NT2/D1 (cell line): ENCODE results near the gene DIP2C.

Experiments
- DNase-seq: peaks from one replicate; pipeline ENCODE4 v3.0.0-alpha.2; 2011; ENCODE audit warnings: low read depth, low spot score
- H3K27me3 ChIP-seq: 2 replicates; pipeline ENCODE4 v1.6.0; 2011; ENCODE audit warnings: mild to moderate bottlenecking; ENCODE audit not compliant: insufficient read length, insufficient read depth
- H3K36me3 ChIP-seq: 2 replicates; pipeline ENCODE4 v1.6.1; 2011; ENCODE audit warnings: mild to moderate bottlenecking, low read length, mixed read lengths; ENCODE audit not compliant: insufficient read depth, insufficient read length
- H3K4me1 ChIP-seq: 2 replicates; pipeline ENCODE4 v1.5.1; 2011; ENCODE audit not compliant: insufficient read depth, insufficient read length
- H3K4me3 ChIP-seq: 2 replicates; pipeline ENCODE4 v1.5.1; 2011; ENCODE audit warnings: low read depth; ENCODE audit not compliant: insufficient read length
- H3K9ac ChIP-seq: 2 replicates; pipeline ENCODE4 v1.6.0; 2011; ENCODE audit warnings: low read depth; ENCODE audit not compliant: insufficient read length
- H3K9me3 ChIP-seq: 2 replicates; pipeline ENCODE4 v1.5.1; 2011; ENCODE audit warnings: mild to moderate bottlenecking, low read length; ENCODE audit not compliant: insufficient read depth
- SUZ12 ChIP-seq: IDR thresholded peaks from 2 replicates; pipeline ENCODE4 v1.6.1; 2011; ENCODE audit not compliant: insufficient read length, insufficient read depth; ENCODE audit errors: extremely low read depth
- YY1 ChIP-seq: IDR thresholded peaks from 2 replicates; pipeline ENCODE4 v1.6.1; 2011; ENCODE audit not compliant: insufficient read length, insufficient read depth
- ZNF274 ChIP-seq: IDR thresholded peaks from 2 replicates; pipeline ENCODE4 v1.6.1; 2011; ENCODE audit warnings: mild to moderate bottlenecking, low read depth, low read length

DIP2C gene

GRCh38 chr10:725786-726185, 36.3 kb upstream of the DIP2C start:
- Histone ChIP-seq H3K9me3 (no peaks in the 10 kb centered on the region), H3K9ac (peak overlapping the region; percentile 32), H3K36me3 (no peaks in the 10 kb centered on the region), H3K4me3 (no peak overlapping the region), H3K27me3 (no peaks in the 10 kb centered on the region), H3K4me1 (no peaks in the 10 kb centered on the region)
- TF ChIP-seq ZNF274 (no peak), YY1 (no peak), SUZ12 (no peak)
- no peak for DNase-seq

- H3K27me3 ChIP-seq, result no peaks in the 10 kb centered on the region
- no peak overlapping the region for H3K4me3 ChIP-seq
- H3K9me3 ChIP-seq, result no peaks in the 10 kb centered on the region
- no peak for DNase-seq
- H3K4me1 ChIP-seq, result no peaks in the 10 kb centered on the region
- no peaks in the 10 kb centered on the region for H3K36me3 ChIP-seq
- H3K9ac ChIP-seq, result peak overlapping the region; percentile 32
- TF ChIP-seq YY1 (no peak), SUZ12 (no peak), ZNF274 (no peak)
Measured at GRCh38 chr10:725302-725701, 35.8 kb upstream of the DIP2C start.

- H3K36me3 ChIP-seq, result no peaks in the 10 kb centered on the region
- no peaks in the 10 kb centered on the region for H3K9me3 ChIP-seq
- no peaks in the 10 kb centered on the region for H3K4me1 ChIP-seq
- TF ChIP-seq YY1 (no peak), SUZ12 (no peak), ZNF274 (no peak)
- no peak overlapping the region for H3K4me3 ChIP-seq
- H3K9ac ChIP-seq, result no peak overlapping the region
- no peak for DNase-seq
- H3K27me3 ChIP-seq, result no peaks in the 10 kb centered on the region
Measured at GRCh38 chr10:723973-724372, 34.5 kb upstream of the DIP2C start.

GRCh38 chr10:722281-723060, 33.0 kb upstream of the DIP2C start:
- TF ChIP-seq YY1 (no peak), ZNF274 (no peak), SUZ12 (no peak)
- H3K27me3 ChIP-seq, result no peaks in the 10 kb centered on the region

GRCh38 chr10:718143-718700, 28.8 kb upstream of the DIP2C start:
- Histone ChIP-seq H3K36me3 (no peaks in the 10 kb centered on the region), H3K9me3 (peaks cover 8% of the 10 kb centered on the region; the same call in 1 of the 2 replicates)
- TF ChIP-seq ZNF274 (no peak), SUZ12 (no peak), YY1 (no peak)

More at GRCh38 chr10:722281-723060, 33.0 kb upstream of the DIP2C start:
- no peaks in the 10 kb centered on the region for H3K4me1 ChIP-seq
- no peaks in the 10 kb centered on the region for H3K9me3 ChIP-seq
- H3K9ac ChIP-seq, result no peak overlapping the region
- H3K36me3 ChIP-seq, result no peaks in the 10 kb centered on the region
- H3K4me3 ChIP-seq, result no peak overlapping the region
- no peak for DNase-seq

GRCh38 chr10:717458-717857, 28.0 kb upstream of the DIP2C start:
- Histone ChIP-seq H3K4me1 (no peaks in the 10 kb centered on the region), H3K27me3 (no peaks in the 10 kb centered on the region), H3K4me3 (no peak overlapping the region), H3K9me3 (peaks cover 8% of the 10 kb centered on the region; the same call in 1 of the 2 replicates), H3K9ac (no peak overlapping the region), H3K36me3 (no peaks in the 10 kb centered on the region)
- TF ChIP-seq YY1, result no peak
- TF ChIP-seq SUZ12, result no peak
- no peak for TF ChIP-seq ZNF274
- no peak for DNase-seq

More at GRCh38 chr10:718143-718700, 28.8 kb upstream of the DIP2C start:
- Histone ChIP-seq H3K4me3 (no peak overlapping the region), H3K9ac (no peak overlapping the region), H3K27me3 (no peaks in the 10 kb centered on the region), H3K4me1 (no peaks in the 10 kb centered on the region)
- peak; percentile 3 for DNase-seq

- Histone ChIP-seq H3K9ac (no peak overlapping the region), H3K36me3 (no peaks in the 10 kb centered on the region), H3K4me3 (no peak overlapping the region), H3K9me3 (peaks cover 8% of the 10 kb centered on the region; the same call in 1 of the 2 replicates), H3K4me1 (no peaks in the 10 kb centered on the region), H3K27me3 (no peaks in the 10 kb centered on the region)
- TF ChIP-seq ZNF274, result no peak
- TF ChIP-seq YY1, result no peak
- no peak for TF ChIP-seq SUZ12
- DNase-seq, result no peak
Measured at GRCh38 chr10:716821-717220, 27.4 kb upstream of the DIP2C start.
